HG03469 (cell line): ENCODE results near the gene SRC.

Experiments
- ATAC-seq: cut with Tn5 transposase; IDR thresholded peaks from one replicate; pipeline ENCODE4 v1.9.1; 2021; ENCODE audit warnings: mild to moderate bottlenecking, moderate library complexity, moderate number of reproducible peaks; ENCODE audit not compliant: unreplicated experiment

Gene SRC

GRCh38 chr20:37406010-37406998 is 60.4 kb downstream of the SRC start:
- ATAC-seq = no peak

GRCh38 chr20:37407019-37407566 is 61.2 kb downstream of the SRC start:
- no peak for ATAC-seq

GRCh38 chr20:37407573-37408002 is 61.6 kb downstream of the SRC start:
- ATAC-seq = no peak

- no peak for ATAC-seq
Observed at GRCh38 chr20:37408302-37409193, 62.6 kb downstream of the SRC start.

GRCh38 chr20:37411408-37412219 is 65.7 kb downstream of the SRC start:
- ATAC-seq = no peak

- ATAC-seq = no peak
Observed at GRCh38 chr20:37413023-37413334, 67.0 kb downstream of the SRC start.

- ATAC-seq = no peak
Observed at GRCh38 chr20:37413379-37413778, 67.4 kb downstream of the SRC start.

GRCh38 chr20:37414224-37415035 is 68.5 kb downstream of the SRC start:
- no peak for ATAC-seq

GRCh38 chr20:37415118-37416085 is 69.5 kb downstream of the SRC start:
- ATAC-seq = no peak

GRCh38 chr20:37416100-37416847 is 70.3 kb downstream of the SRC start:
- ATAC-seq = no peak

GRCh38 chr20:37416848-37417616 is 71.1 kb downstream of the SRC start:
- ATAC-seq = no peak

GRCh38 chr20:37417617-37418467 is 71.9 kb downstream of the SRC start:
- no peak for ATAC-seq

GRCh38 chr20:37418591-37419109 is 72.7 kb downstream of the SRC start:
- no peak for ATAC-seq

- ATAC-seq = no peak
Observed at GRCh38 chr20:37419307-37419706, 73.4 kb downstream of the SRC start.

- no peak for ATAC-seq
Observed at GRCh38 chr20:37419774-37420542, 74.0 kb downstream of the SRC start.
